Heart left ventricle (tissue), 13 donors: ENCODE data around the gene CNTN5.

ENCODE experiments used
- POLR2A ChIP-seq, 2 donors: fragments of 450-650 bp; IDR thresholded peaks; one replicate each; pipeline ENCODE4 v1.6.1; 2017; ENCODE audit warnings: antibody characterized with exemption in 2 of 2, mild to moderate bottlenecking in 2 of 2, moderate library complexity in 2 of 2
- TF ChIP-seq, protein P1 (sequence below), 12 donors: fragments of 200-600 bp; sonication (generic) in 4 of 12; IDR thresholded peaks; one replicate each; pipeline versions ENCODE4 v1.5.0 to v1.8.0; 2018 to 2022; ENCODE audit warnings: antibody characterized with exemption in 12 of 12, mild to moderate bottlenecking in 5 of 12
- donor health status: ischemic (EF 13 %, LVEDD 7.1; RV severe dilation, severe dysfunction).
- donor health status: DM: no; HTN: yes; CAD: no.
- donor health status: DM: no; HTN: no; CAD: no.
- donor health status: ischemic (EF 25% LVEDD 6.9; RV normal size, moderate dysfunction).
- donor health status: ischemic (EF 25% LVEDD 5.7; RV mildly dilated, moderate dysfunction).
- donor health status: ischemic (EF 35%, LVEDD 5.7; RV mildly dilated, moderate dysfunction).
- donor health status: nonischemic (EF 11% LVEDD 7.7; RV severe dilation, severe dysfunction).
- donor health status: DM: yes; HTN: yes; CAD: no.
- donor health status: PGD.
- donor health status: ischemic (EF 29% LVEDD 5.4; RV normal size, mild dysfunction).
- donor health status: nonischemic (EF 23%, LVEDD 6.1; RV moderate dilation, normal function).

DNA sequence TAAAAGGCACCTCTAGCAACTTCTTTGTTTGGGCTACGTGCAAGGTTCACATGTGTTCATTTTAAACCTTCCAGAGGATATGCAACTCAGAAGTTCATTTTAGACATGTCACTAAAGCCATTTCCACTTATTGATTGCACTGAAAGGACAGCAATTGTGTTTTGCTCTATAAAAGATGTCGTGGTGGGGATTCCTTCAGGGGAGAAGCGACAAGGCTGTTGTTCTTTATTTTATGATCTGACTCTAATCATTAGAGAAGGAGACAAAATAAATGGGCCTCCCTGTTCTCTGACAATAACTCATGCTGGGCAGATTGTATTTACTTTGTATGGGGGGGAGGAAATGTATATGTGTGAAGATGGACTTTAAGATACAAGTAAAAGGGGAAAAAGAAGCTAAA lies 1296.2 kb downstream of the CNTN5 start:
- TF ChIP-seq, protein P1, sequence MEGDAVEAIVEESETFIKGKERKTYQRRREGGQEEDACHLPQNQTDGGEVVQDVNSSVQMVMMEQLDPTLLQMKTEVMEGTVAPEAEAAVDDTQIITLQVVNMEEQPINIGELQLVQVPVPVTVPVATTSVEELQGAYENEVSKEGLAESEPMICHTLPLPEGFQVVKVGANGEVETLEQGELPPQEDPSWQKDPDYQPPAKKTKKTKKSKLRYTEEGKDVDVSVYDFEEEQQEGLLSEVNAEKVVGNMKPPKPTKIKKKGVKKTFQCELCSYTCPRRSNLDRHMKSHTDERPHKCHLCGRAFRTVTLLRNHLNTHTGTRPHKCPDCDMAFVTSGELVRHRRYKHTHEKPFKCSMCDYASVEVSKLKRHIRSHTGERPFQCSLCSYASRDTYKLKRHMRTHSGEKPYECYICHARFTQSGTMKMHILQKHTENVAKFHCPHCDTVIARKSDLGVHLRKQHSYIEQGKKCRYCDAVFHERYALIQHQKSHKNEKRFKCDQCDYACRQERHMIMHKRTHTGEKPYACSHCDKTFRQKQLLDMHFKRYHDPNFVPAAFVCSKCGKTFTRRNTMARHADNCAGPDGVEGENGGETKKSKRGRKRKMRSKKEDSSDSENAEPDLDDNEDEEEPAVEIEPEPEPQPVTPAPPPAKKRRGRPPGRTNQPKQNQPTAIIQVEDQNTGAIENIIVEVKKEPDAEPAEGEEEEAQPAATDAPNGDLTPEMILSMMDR (IDR thresholded peaks at IDR 0.05): no peak
- no peak for TF ChIP-seq POLR2A (IDR thresholded peaks at IDR 0.05)
